PC-3 (cell line): ENCODE results near the gene ELAVL4.

Source experiments
- EZH2 ChIP-seq: fragments of 300-600 bp; sonication (generic); IDR thresholded peaks from one replicate; pipeline ENCODE4 v1.6.1; 2017; ENCODE audit warnings: antibody characterized with exemption, mild to moderate bottlenecking, low read length; ENCODE audit not compliant: unreplicated experiment
- TF ChIP-seq, protein P1 (sequence below): fragments of 300-600 bp; sonication (generic); conservative IDR thresholded peaks from 2 replicates; pipeline ENCODE4 v1.5.1; 2017; ENCODE audit warnings: antibody characterized with exemption, low read depth, mild to moderate bottlenecking, low read length

DNA sequence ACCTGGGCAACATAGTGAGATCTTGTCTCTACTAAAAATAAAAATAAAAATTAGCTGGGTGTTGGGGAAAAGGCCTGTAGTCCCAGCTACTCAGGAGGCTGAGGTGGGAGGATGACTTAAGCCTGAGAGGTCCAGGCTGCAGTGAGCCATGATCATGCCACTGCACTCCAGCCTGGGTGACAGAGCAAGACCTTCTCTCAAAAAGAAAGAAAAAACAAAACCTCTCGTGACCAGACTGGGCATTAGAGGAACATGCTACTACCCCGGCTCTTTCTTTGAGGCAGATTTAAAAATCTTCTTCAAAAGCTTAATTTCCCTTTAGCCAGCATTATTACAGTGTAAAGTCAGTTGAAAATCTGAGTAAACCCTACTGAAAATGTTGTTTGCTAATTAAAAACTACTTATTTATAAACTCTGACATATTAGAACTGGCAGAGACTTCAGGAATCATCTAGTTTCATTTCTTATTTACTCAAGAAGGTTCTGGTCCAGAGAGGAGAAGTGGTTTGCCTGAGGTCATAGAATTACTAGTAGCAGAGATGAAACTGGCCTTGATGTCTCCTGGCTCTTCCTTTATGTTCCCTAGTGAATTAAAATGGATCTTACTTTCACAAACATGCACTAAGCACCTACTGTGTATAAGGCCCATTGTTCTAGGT is 11.6 kb upstream of the ELAVL4 start:
- TF ChIP-seq EZH2, result no peak
- TF ChIP-seq, protein P1, sequence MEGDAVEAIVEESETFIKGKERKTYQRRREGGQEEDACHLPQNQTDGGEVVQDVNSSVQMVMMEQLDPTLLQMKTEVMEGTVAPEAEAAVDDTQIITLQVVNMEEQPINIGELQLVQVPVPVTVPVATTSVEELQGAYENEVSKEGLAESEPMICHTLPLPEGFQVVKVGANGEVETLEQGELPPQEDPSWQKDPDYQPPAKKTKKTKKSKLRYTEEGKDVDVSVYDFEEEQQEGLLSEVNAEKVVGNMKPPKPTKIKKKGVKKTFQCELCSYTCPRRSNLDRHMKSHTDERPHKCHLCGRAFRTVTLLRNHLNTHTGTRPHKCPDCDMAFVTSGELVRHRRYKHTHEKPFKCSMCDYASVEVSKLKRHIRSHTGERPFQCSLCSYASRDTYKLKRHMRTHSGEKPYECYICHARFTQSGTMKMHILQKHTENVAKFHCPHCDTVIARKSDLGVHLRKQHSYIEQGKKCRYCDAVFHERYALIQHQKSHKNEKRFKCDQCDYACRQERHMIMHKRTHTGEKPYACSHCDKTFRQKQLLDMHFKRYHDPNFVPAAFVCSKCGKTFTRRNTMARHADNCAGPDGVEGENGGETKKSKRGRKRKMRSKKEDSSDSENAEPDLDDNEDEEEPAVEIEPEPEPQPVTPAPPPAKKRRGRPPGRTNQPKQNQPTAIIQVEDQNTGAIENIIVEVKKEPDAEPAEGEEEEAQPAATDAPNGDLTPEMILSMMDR, result no peak
